Prostate gland (tissue), 2 donors: Measurements from ENCODE around the gene FASN.

Experiments used
- POLR2A ChIP-seq: fragments of 450-650 bp; IDR thresholded peaks from one replicate; pipeline ENCODE4 v1.6.1; 2016; ENCODE audit warnings: antibody characterized with exemption, mild to moderate bottlenecking
- POLR2AphosphoS5 ChIP-seq: sonication (generic); formaldehyde crosslinking; IDR thresholded peaks from one replicate; pipeline ENCODE4 v1.6.1; 2017; ENCODE audit warnings: antibody characterized with exemption
- TF ChIP-seq, protein P1 (sequence below), 4 experiments: fragments of 200-600 bp in 2 of 4; fragments of 450-650 bp in 2 of 4; sonication (generic) in 2 of 4; IDR thresholded peaks; 1 replicate in 3 of 4; 2 replicates in 1 of 4; pipeline ENCODE4 v1.5.1; 2016 to 2019; ENCODE audit warnings: antibody characterized with exemption in 4 of 4, mild to moderate bottlenecking in 2 of 4, moderate library complexity in 2 of 4

DNA sequence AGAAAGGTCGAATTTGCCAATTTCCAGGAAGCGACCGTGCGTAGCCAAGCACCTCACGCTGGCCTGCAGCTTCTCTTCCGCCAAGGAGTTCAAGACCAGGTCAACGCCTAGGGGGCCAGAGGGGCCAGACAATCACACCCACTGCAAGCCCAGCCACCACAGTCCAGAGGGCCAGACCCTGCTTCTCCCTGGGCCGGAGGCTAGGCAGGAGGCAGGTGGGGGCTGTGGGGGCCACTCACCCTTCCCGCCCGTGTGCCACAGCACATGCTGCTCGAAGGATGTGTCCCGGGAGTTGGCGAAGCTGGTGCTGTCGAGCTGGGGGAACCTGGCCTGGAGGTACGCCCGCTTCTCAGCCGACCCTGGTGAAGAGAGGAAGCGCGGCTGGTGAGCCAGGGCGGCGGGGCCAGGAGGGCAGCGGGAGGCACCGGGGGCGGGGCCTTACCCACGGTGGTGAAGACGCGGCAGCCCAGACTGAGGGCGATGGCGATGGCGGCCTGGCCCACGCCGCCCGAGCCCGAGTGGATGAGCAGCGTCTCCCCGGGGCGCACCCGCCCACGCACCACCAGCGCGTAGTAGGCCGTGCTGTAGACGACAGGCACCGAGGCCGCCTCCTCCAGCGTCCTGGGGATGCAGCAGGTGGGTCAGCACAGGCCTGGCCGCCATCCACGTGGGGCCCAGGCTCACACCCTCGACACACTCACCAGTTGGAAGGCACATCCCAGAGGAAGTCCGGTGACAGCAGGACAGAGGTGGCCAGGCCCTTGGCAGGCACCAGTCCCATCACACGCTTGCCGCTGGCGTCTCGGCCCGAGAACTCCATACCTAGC, 14.3 kb downstream of the FASN start:
- TF ChIP-seq POLR2A (no peak), POLR2AphosphoS5 (no peak)
- TF ChIP-seq, protein P1, sequence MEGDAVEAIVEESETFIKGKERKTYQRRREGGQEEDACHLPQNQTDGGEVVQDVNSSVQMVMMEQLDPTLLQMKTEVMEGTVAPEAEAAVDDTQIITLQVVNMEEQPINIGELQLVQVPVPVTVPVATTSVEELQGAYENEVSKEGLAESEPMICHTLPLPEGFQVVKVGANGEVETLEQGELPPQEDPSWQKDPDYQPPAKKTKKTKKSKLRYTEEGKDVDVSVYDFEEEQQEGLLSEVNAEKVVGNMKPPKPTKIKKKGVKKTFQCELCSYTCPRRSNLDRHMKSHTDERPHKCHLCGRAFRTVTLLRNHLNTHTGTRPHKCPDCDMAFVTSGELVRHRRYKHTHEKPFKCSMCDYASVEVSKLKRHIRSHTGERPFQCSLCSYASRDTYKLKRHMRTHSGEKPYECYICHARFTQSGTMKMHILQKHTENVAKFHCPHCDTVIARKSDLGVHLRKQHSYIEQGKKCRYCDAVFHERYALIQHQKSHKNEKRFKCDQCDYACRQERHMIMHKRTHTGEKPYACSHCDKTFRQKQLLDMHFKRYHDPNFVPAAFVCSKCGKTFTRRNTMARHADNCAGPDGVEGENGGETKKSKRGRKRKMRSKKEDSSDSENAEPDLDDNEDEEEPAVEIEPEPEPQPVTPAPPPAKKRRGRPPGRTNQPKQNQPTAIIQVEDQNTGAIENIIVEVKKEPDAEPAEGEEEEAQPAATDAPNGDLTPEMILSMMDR (IDR thresholded peaks at IDR 0.05) = no peak
